ENCODE data around the gene F3. TPM values are rescaled to one million over a fixed set of nuclear protein-coding genes. Genes with fewer than 3 reads are reported as not detected.

F3 gene
- total RNA-seq, 1 experiment from 2014 or later = 296 TPM

DNA sequence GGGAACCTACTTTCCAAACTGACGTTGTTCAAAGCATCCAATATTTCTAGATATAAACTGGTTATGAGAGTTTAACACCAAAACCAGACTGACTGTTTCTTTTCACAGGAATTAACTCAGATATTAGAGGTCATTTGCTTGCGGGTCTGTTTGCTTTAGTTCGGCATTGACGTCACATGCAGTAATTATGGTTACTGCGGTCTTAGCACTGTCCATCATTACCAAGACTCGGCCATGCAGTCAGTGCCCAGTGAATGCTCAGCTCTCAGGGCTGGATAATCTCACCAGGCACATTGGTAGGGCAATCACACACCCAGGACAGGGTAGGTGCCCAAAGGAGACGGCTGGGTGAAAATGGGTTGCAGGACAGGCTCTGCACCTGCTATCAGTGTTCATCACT is 9.9 kb upstream of the F3 start:
- intact Hi-C loops (cut with micrococcal nuclease) = no loop called here
- BruUV-seq (replicated peaks) = no TSS peak
- no peak for DNase-seq (ENCODE audit: unreplicated experiment)
- Mint-ChIP-seq H3K36me3 (ENCODE audit: insufficient read depth, unreplicated experiment) (no peaks in the 10 kb centered on the region), H3K4me3 (ENCODE audit: unreplicated experiment) (no peak overlapping the region), H3K9me3 (ENCODE audit: unreplicated experiment) (no peaks in the 10 kb centered on the region), H3K27ac (ENCODE audit: low read depth, unreplicated experiment) (no peak overlapping the region), H3K4me1 (ENCODE audit: insufficient read depth, unreplicated experiment) (peaks cover 16% of the 10 kb centered on the region), H3K27me3 (ENCODE audit: insufficient read depth, unreplicated experiment) (no peaks in the 10 kb centered on the region)
- CTCF ChIA-PET = no interaction called here
- POLR2A ChIA-PET = no interaction called here
- TF ChIP-seq, protein P1, sequence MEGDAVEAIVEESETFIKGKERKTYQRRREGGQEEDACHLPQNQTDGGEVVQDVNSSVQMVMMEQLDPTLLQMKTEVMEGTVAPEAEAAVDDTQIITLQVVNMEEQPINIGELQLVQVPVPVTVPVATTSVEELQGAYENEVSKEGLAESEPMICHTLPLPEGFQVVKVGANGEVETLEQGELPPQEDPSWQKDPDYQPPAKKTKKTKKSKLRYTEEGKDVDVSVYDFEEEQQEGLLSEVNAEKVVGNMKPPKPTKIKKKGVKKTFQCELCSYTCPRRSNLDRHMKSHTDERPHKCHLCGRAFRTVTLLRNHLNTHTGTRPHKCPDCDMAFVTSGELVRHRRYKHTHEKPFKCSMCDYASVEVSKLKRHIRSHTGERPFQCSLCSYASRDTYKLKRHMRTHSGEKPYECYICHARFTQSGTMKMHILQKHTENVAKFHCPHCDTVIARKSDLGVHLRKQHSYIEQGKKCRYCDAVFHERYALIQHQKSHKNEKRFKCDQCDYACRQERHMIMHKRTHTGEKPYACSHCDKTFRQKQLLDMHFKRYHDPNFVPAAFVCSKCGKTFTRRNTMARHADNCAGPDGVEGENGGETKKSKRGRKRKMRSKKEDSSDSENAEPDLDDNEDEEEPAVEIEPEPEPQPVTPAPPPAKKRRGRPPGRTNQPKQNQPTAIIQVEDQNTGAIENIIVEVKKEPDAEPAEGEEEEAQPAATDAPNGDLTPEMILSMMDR (IDR thresholded peaks at IDR 0.05; ENCODE audit: unreplicated experiment) = no peak

DNA sequence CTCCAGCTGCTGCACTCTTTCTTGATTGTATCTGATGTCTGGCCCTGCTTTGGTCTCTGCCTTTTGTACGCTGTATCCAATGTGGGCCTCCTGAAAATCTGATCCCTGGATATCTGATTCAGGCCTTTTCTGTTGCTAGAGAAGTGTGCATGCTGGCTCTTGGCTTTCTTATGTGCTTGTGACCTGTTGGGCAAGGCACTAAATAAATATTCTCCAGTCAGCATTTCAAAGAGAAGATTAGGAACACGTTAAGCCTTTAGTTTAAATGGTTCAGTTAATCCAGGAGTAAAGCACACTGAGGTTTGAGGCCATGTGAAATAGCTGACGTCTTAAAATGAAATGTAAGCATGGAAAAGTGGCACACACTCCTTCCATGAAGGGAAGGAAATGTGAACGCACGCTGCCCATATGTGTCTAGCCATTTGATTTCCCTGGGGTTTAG is 9.3 kb upstream of the F3 start:
- no peak overlapping the region for H3K4me3 Mint-ChIP-seq (ENCODE audit: unreplicated experiment)
- ChIA-PET CTCF (interaction anchor here (0.5 to 1.1 kb wide), 2 partner anchors 243 to 304 kb away, joined by 3 read pairs; no protein-coding TSS in a partner anchor), POLR2A (interaction anchor here (0.7 kb wide), 1 partner anchor 51 kb away, joined by 3 read pairs; no protein-coding TSS in a partner anchor)
- TF ChIP-seq, protein P1 (IDR thresholded peaks at IDR 0.05; ENCODE audit: unreplicated experiment) = no peak
- no peak for DNase-seq (ENCODE audit: unreplicated experiment)
- no TSS peak for BruUV-seq (replicated peaks)
- intact Hi-C loops (cut with micrococcal nuclease) = no loop called here
- H3K27me3 Mint-ChIP-seq (ENCODE audit: insufficient read depth, unreplicated experiment) = no peaks in the 10 kb centered on the region
- H3K36me3 Mint-ChIP-seq (ENCODE audit: insufficient read depth, unreplicated experiment) = no peaks in the 10 kb centered on the region
- no peaks in the 10 kb centered on the region for H3K9me3 Mint-ChIP-seq (ENCODE audit: unreplicated experiment)
- no peak overlapping the region for H3K27ac Mint-ChIP-seq (ENCODE audit: low read depth, unreplicated experiment)
- peaks cover 20% of the 10 kb centered on the region for H3K4me1 Mint-ChIP-seq (ENCODE audit: insufficient read depth, unreplicated experiment)

DNA sequence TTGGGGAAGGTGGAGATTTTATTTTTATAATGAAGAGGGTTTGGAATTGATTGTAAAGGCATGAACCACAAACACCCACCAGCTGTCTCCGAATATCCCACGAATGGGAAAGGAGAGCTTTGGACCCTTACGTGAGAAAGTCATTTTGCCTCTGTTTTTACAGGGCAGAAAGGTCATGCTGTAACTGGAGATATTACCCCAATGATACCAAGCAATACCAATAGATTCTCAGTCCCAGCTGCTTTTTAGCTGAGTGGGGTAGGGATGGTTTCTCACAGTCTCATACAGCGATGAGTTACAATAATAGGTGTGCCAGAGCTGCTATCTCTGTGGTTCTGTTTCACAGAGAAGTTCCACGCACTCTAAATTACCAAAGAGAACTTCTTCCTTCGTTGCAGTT is 8.8 kb upstream of the F3 start:
- H3K4me3 Mint-ChIP-seq (ENCODE audit: unreplicated experiment) = no peak overlapping the region
- POLR2A ChIA-PET = interaction anchor here (0.6 to 1.3 kb wide), 4 partner anchors 9 to 120 kb away, joined by 3 to 5 read pairs (median 3); partner anchors contain the start of gene F3
- H3K9me3 Mint-ChIP-seq (ENCODE audit: unreplicated experiment) = no peaks in the 10 kb centered on the region
- no peaks in the 10 kb centered on the region for H3K27me3 Mint-ChIP-seq (ENCODE audit: insufficient read depth, unreplicated experiment)
- H3K4me1 Mint-ChIP-seq (ENCODE audit: insufficient read depth, unreplicated experiment) = peaks cover 20% of the 10 kb centered on the region
- TF ChIP-seq, protein P1 (IDR thresholded peaks at IDR 0.05; ENCODE audit: unreplicated experiment) = no peak
- H3K27ac Mint-ChIP-seq (ENCODE audit: low read depth, unreplicated experiment) = no peak overlapping the region
- intact Hi-C loops (cut with micrococcal nuclease) = no loop called here
- CTCF ChIA-PET = interaction anchor here (0.5 to 1.1 kb wide), 2 partner anchors 243 to 304 kb away, joined by 3 read pairs; no protein-coding TSS in a partner anchor
- H3K36me3 Mint-ChIP-seq (ENCODE audit: insufficient read depth, unreplicated experiment) = no peaks in the 10 kb centered on the region
- BruUV-seq (replicated peaks) = no TSS peak
- no peak for DNase-seq (ENCODE audit: unreplicated experiment)

DNA sequence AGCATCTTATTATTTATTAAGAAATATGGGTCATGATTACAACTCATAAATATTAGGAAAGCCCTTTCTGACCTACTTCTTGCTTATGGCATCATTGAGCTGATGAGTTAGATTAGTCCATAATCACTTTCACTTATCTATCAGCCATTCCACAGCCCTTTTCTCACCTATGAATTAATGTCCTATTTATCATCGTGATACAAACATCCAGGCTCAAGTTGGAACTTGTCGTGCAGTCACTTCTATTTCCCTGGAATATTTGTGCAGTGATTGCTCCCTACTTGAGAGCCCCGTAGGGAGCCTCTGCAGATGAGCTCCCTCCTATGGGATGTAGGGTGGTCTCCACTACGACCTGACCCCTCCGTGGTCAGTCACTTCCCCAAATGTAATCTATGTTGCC is 8.1 kb upstream of the F3 start:
- no peak overlapping the region for H3K27ac Mint-ChIP-seq (ENCODE audit: low read depth, unreplicated experiment)
- peaks cover 25% of the 10 kb centered on the region for H3K4me1 Mint-ChIP-seq (ENCODE audit: insufficient read depth, unreplicated experiment)
- ChIA-PET CTCF (interaction anchor here (0.6 to 1.1 kb wide), 4 partner anchors 11 to 244 kb away, joined by 3 to 4 read pairs (median 3); no protein-coding TSS in a partner anchor), POLR2A (interaction anchor here (0.6 to 1.5 kb wide), 5 partner anchors 8 to 119 kb away, joined by 3 to 5 read pairs (median 4); partner anchors contain the start of gene F3)
- no peaks in the 10 kb centered on the region for H3K9me3 Mint-ChIP-seq (ENCODE audit: unreplicated experiment)
- H3K27me3 Mint-ChIP-seq (ENCODE audit: insufficient read depth, unreplicated experiment) = no peaks in the 10 kb centered on the region
- TF ChIP-seq, protein P1 (IDR thresholded peaks at IDR 0.05; ENCODE audit: unreplicated experiment) = no peak
- DNase-seq (ENCODE audit: unreplicated experiment) = no peak
- intact Hi-C loops (cut with micrococcal nuclease) = no loop called here
- BruUV-seq (replicated peaks) = no TSS peak
- H3K36me3 Mint-ChIP-seq (ENCODE audit: insufficient read depth, unreplicated experiment) = no peaks in the 10 kb centered on the region
- no peak overlapping the region for H3K4me3 Mint-ChIP-seq (ENCODE audit: unreplicated experiment)
